Smooth muscle cell of the pulmonary artery (primary cell): ENCODE measurements around the gene CABLES1. TPM values are rescaled to one million over a fixed set of nuclear protein-coding genes. Genes with fewer than 3 reads are reported as not detected.

ENCODE experiments used
- total RNA-seq: library from RNA; depleted of rRNA; stranded (reverse); fragments of >200 nt; gene quantifications from 2 replicates; pipeline ENCODE4 v1.2.3, GENCODE V29; 2014

Gene CABLES1
- total RNA-seq: 14.1 and 18.4 TPM in 2 replicates

GRCh38 chr18:23134780-23135549 lies at the start of gene CABLES1:
TSS of gene CABLES1 (plus strand) at chr18:23135485. CDS start at chr18:23135763, 278 bp downstream.

Other genes with a start within 250 kb of the CABLES1 start
- 11.9 and 16.4 TPM in 2 replicates for gene RBBP8, start 202.2 kb upstream of the CABLES1 start, total RNA-seq